HL-60 (cell line): ENCODE results near the gene ADAMTS2.

Experiments
- DNase-seq, 2 experiments: peaks; one replicate each; pipeline ENCODE4 v3.0.0-alpha.2; 2010 to 2020; ENCODE audit warnings: low read depth in 1 of 2, low spot score in 1 of 2
- H3K27ac ChIP-seq: fragments of 250-450 bp; sonication (Bioruptor Pico); replicated peaks from 2 replicates; pipeline ENCODE4 v1.5.1; 2020; ENCODE audit warnings: mild to moderate bottlenecking, moderate library complexity
- H3K27me3 ChIP-seq: fragments of 250-450 bp; sonication (Bioruptor Pico); 2 replicates; pipeline ENCODE4 v1.5.1; 2021; ENCODE audit warnings: mild to moderate bottlenecking, moderate library complexity; ENCODE audit not compliant: insufficient read depth, poor library complexity, severe bottlenecking
- H3K4me3 ChIP-seq: replicated peaks from 2 replicates; pipeline ENCODE4 v1.5.1; 2011; ENCODE audit warnings: mild to moderate bottlenecking, control low read depth, low read length; ENCODE audit not compliant: insufficient read depth
- CTCF ChIP-seq: IDR thresholded peaks from one replicate; pipeline ENCODE4 v1.5.1; 2011; ENCODE audit warnings: low read length, control low read depth, inconsistent platforms; ENCODE audit not compliant: insufficient read depth
- GABPA ChIP-seq: IDR thresholded peaks from 2 replicates; pipeline ENCODE4 v1.6.1; 2012; ENCODE audit warnings: low read depth
- POLR2AphosphoS5 ChIP-seq: IDR thresholded peaks from 2 replicates; pipeline ENCODE4 v1.6.1; 2012; ENCODE audit warnings: low read depth
- REST ChIP-seq: IDR thresholded peaks from 2 replicates; pipeline ENCODE4 v1.6.1; 2012; ENCODE audit warnings: low read depth; ENCODE audit not compliant: insufficient replicate concordance
- SPI1 ChIP-seq: IDR thresholded peaks from 2 replicates; pipeline ENCODE4 v1.6.1; 2012; ENCODE audit warnings: low read depth, mild to moderate bottlenecking, borderline replicate concordance

ADAMTS2 gene

GRCh38 chr5:179289756-179290385, 55.4 kb downstream of the ADAMTS2 start:
- DNase-seq = no peak
- TF ChIP-seq GABPA = no peak
- no peak for TF ChIP-seq REST
- no peak for TF ChIP-seq SPI1
- no peak for TF ChIP-seq CTCF
- TF ChIP-seq POLR2AphosphoS5 = no peak
- Histone ChIP-seq H3K27me3 (no peaks in the 10 kb centered on the region), H3K27ac (no peak overlapping the region), H3K4me3 (no peak overlapping the region)

- Histone ChIP-seq H3K27ac (no peak overlapping the region), H3K27me3 (no peaks in the 10 kb centered on the region), H3K4me3 (no peak overlapping the region)
- DNase-seq = no peak
- no peak for TF ChIP-seq REST
- no peak for TF ChIP-seq CTCF
- TF ChIP-seq GABPA = no peak
- TF ChIP-seq POLR2AphosphoS5 = no peak
- TF ChIP-seq SPI1 = no peak
Observed at GRCh38 chr5:179288809-179289185, 56.5 kb downstream of the ADAMTS2 start.

- H3K4me3 ChIP-seq = no peak overlapping the region
- no peaks in the 10 kb centered on the region for H3K27me3 ChIP-seq
- no peak for DNase-seq
- no peak overlapping the region for H3K27ac ChIP-seq
- TF ChIP-seq REST = no peak
- TF ChIP-seq CTCF = no peak
- TF ChIP-seq SPI1 = no peak
- TF ChIP-seq GABPA = no peak
- TF ChIP-seq POLR2AphosphoS5 = no peak
Observed at GRCh38 chr5:179288101-179288808, 57.0 kb downstream of the ADAMTS2 start.
